HEK293 (cell line): Measurements from ENCODE around the gene RBPJ.

ENCODE experiments used
- CTCF ChIA-PET: fragments of 350-600 bp; formaldehyde crosslinking; extraction: SDS; loops from one replicate; lab custom pipeline; 2021; ENCODE audit warnings: antibody characterized with exemption; lab: Yijun Ruan, JAX
- POLR2A ChIA-PET: fragments of 300-600 bp; formaldehyde crosslinking; extraction: SDS; loops from one replicate; lab custom pipeline; 2020; ENCODE audit warnings: antibody characterized with exemption, inconsistent platforms; lab: Yijun Ruan, JAX
- H3K27ac ChIP-seq: fragments of 200-500 bp; sonication (Bioruptor generic); 2 replicates; pipeline ENCODE4 v1.5.1; 2014; ENCODE audit warnings: low read depth, low read length, control low read depth, inconsistent platforms; ENCODE audit errors: extremely low read depth
- H3K36me3 ChIP-seq, 2 experiments: fragments of 200-500 bp in 1 of 2; sonication (Bioruptor generic) in 1 of 2; 1 replicate in 1 of 2; 2 replicates in 1 of 2; pipeline ENCODE4 v1.5.1; 2014 to 2017; ENCODE audit warnings: inconsistent platforms in 2 of 2, low read length in 2 of 2; ENCODE audit not compliant: control insufficient read depth in 2 of 2, insufficient read depth in 1 of 2
- H3K4me1 ChIP-seq: fragments of 200-500 bp; sonication (Bioruptor generic); 2 replicates; pipeline ENCODE4 v1.5.1; 2014; ENCODE audit warnings: mild to moderate bottlenecking, low read length, inconsistent platforms; ENCODE audit not compliant: control insufficient read depth, insufficient read depth
- H3K4me3 ChIP-seq: 2 replicates; pipeline ENCODE4 v1.5.1; 2011; ENCODE audit warnings: low read depth, mild to moderate bottlenecking, control low read depth, low read length, moderate library complexity
- H3K9me3 ChIP-seq: fragments of 200-500 bp; sonication (Bioruptor generic); 2 replicates; pipeline ENCODE4 v1.5.1; 2014; ENCODE audit warnings: low read depth, low read length, inconsistent platforms; ENCODE audit not compliant: control insufficient read depth, insufficient read depth
- AEBP2 ChIP-seq: fragments of 450-650 bp; formaldehyde crosslinking; IDR thresholded peaks from 2 replicates; pipeline ENCODE4 v1.5.1; 2016; ENCODE audit warnings: missing biosample characterization, missing genetic modification characterization, borderline replicate concordance
- GFI1B ChIP-seq: fragments of 450-650 bp; formaldehyde crosslinking; IDR thresholded peaks from 2 replicates; pipeline ENCODE4 v1.5.1; 2016; ENCODE audit warnings: missing biosample characterization, missing genetic modification characterization
- MYNN ChIP-seq: fragments of 450-650 bp; formaldehyde crosslinking; IDR thresholded peaks from 2 replicates; pipeline ENCODE4 v1.5.1; 2016; ENCODE audit warnings: missing biosample characterization, missing genetic modification characterization, borderline replicate concordance
- MZF1 ChIP-seq: fragments of 450-650 bp; formaldehyde crosslinking; IDR thresholded peaks from 2 replicates; pipeline ENCODE4 v1.5.1; 2017; ENCODE audit warnings: missing biosample characterization, missing genetic modification characterization, borderline replicate concordance
- SCRT1 ChIP-seq: fragments of 450-650 bp; formaldehyde crosslinking; IDR thresholded peaks from 2 replicates; pipeline ENCODE4 v1.5.1; 2016; ENCODE audit warnings: missing biosample characterization, missing genetic modification characterization, borderline replicate concordance
- TCF7L2 ChIP-seq: IDR thresholded peaks from 2 replicates; pipeline ENCODE4 v1.6.1; 2011; ENCODE audit warnings: low read depth, mild to moderate bottlenecking, inconsistent platforms, low read length, moderate library complexity, borderline replicate concordance
- TRIM28 ChIP-seq: IDR thresholded peaks from 2 replicates; pipeline ENCODE4 v1.6.1; 2011; ENCODE audit warnings: low read length, control low read depth, borderline replicate concordance
- ZBTB1 ChIP-seq: fragments of 450-650 bp; formaldehyde crosslinking; IDR thresholded peaks from 2 replicates; pipeline ENCODE4 v1.5.1; 2016; ENCODE audit warnings: missing biosample characterization, missing genetic modification characterization
- ZBTB20 ChIP-seq: fragments of 450-650 bp; formaldehyde crosslinking; IDR thresholded peaks from 2 replicates; pipeline ENCODE4 v1.5.1; 2016; ENCODE audit warnings: missing biosample characterization, missing genetic modification characterization
- ZBTB7A ChIP-seq: fragments of 450-650 bp; formaldehyde crosslinking; IDR thresholded peaks from 2 replicates; pipeline ENCODE4 v1.5.1; 2016; ENCODE audit warnings: low read depth, missing biosample characterization, missing genetic modification characterization
- ZNF121 ChIP-seq: fragments of 450-650 bp; formaldehyde crosslinking; IDR thresholded peaks from 2 replicates; pipeline ENCODE4 v1.5.1; 2016; ENCODE audit warnings: missing biosample characterization, missing genetic modification characterization
- ZNF169 ChIP-seq: fragments of 450-650 bp; formaldehyde crosslinking; IDR thresholded peaks from 2 replicates; pipeline ENCODE4 v1.5.1; 2016; ENCODE audit warnings: missing biosample characterization, missing genetic modification characterization
- ZNF391 ChIP-seq: fragments of 450-650 bp; formaldehyde crosslinking; IDR thresholded peaks from 2 replicates; pipeline ENCODE4 v1.5.1; 2016; ENCODE audit warnings: low read depth, missing biosample characterization, missing genetic modification characterization, borderline replicate concordance
- ZNF473 ChIP-seq: fragments of 450-650 bp; formaldehyde crosslinking; IDR thresholded peaks from 2 replicates; pipeline ENCODE4 v1.5.1; 2017; ENCODE audit warnings: missing biosample characterization, missing genetic modification characterization
- ZNF521 ChIP-seq: fragments of 450-650 bp; formaldehyde crosslinking; IDR thresholded peaks from 2 replicates; pipeline ENCODE4 v1.5.1; 2017; ENCODE audit warnings: missing biosample characterization, mild to moderate bottlenecking, missing genetic modification characterization
- ZNF548 ChIP-seq: fragments of 450-650 bp; formaldehyde crosslinking; IDR thresholded peaks from 2 replicates; pipeline ENCODE4 v1.5.1; 2016; ENCODE audit warnings: missing biosample characterization, missing genetic modification characterization
- ZNF600 ChIP-seq: fragments of 450-650 bp; formaldehyde crosslinking; IDR thresholded peaks from 2 replicates; pipeline ENCODE4 v1.5.1; 2016; ENCODE audit warnings: missing biosample characterization, missing genetic modification characterization
- ZNF701 ChIP-seq: fragments of 450-650 bp; formaldehyde crosslinking; IDR thresholded peaks from 2 replicates; pipeline ENCODE4 v1.5.1; 2016; ENCODE audit warnings: missing biosample characterization, missing genetic modification characterization
- TF ChIP-seq, protein P1 (sequence below): fragments of 450-650 bp; formaldehyde crosslinking; IDR thresholded peaks from 2 replicates; pipeline ENCODE4 v1.5.1; 2016; ENCODE audit warnings: missing biosample characterization, missing genetic modification characterization
- TF ChIP-seq, protein P2 (sequence below): fragments of 450-650 bp; formaldehyde crosslinking; IDR thresholded peaks from 2 replicates; pipeline ENCODE4 v1.5.1; 2016; ENCODE audit warnings: missing biosample characterization, missing genetic modification characterization

Gene RBPJ

DNA sequence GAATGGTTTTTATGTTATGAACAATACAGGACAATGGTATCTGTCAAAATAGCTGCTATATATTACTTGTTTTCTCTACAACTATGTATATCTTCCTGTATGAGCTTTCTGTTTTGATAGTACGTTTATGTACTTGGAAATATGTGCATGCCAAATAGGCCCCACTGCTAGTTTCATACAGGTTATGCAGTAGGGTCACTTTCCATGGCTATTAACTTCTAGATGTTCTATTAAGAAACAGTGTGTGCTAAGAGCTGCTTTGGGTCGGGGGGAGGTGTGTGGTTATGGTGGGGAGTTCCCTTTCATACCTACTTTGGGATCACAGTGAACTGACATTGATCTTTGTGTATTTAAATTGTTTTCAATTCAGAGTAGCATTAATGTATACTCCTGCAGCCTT, 30.9 kb downstream of the RBPJ start:
- Histone ChIP-seq H3K4me3 (no peak overlapping the region), H3K27ac (no peak overlapping the region), H3K9me3 (no peaks in the 10 kb centered on the region), H3K4me1 (no peaks in the 10 kb centered on the region), H3K36me3 (no peaks in the 10 kb centered on the region)
- TF ChIP-seq AEBP2 (tag by site-specific recombination) = no peak
- TF ChIP-seq, protein P1, sequence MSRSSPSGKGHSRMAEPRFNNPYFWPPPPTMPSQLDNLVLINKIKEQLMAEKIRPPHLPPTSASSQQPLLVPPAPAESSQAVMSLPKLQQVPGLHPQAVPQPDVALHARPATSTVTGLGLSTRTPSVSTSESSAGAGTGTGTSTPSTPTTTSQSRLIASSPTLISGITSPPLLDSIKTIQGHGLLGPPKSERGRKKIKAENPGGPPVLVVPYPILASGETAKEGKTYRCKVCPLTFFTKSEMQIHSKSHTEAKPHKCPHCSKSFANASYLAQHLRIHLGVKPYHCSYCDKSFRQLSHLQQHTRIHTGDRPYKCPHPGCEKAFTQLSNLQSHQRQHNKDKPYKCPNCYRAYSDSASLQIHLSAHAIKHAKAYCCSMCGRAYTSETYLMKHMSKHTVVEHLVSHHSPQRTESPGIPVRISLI (tag by site-specific recombination) = no peak
- no peak for TF ChIP-seq ZBTB7A (tag by site-specific recombination)
- TF ChIP-seq ZBTB1 (tag by site-specific recombination) = no peak
- TF ChIP-seq SCRT1 (tag by site-specific recombination) = no peak
- TF ChIP-seq, protein P2, sequence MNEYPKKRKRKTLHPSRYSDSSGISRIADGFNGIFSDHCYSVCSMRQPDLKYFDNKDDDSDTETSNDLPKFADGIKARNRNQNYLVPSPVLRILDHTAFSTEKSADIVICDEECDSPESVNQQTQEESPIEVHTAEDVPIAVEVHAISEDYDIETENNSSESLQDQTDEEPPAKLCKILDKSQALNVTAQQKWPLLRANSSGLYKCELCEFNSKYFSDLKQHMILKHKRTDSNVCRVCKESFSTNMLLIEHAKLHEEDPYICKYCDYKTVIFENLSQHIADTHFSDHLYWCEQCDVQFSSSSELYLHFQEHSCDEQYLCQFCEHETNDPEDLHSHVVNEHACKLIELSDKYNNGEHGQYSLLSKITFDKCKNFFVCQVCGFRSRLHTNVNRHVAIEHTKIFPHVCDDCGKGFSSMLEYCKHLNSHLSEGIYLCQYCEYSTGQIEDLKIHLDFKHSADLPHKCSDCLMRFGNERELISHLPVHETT = no peak
- no peak for TF ChIP-seq ZBTB20 (tag by site-specific recombination)
- TF ChIP-seq GFI1B (tag by site-specific recombination) = no peak
- no peak for TF ChIP-seq TRIM28
- TF ChIP-seq ZNF521 (tag by site-specific recombination) = no peak
- no peak for TF ChIP-seq ZNF548 (tag by site-specific recombination)
- TF ChIP-seq TCF7L2 = no peak
- TF ChIP-seq ZNF473 = no peak
- TF ChIP-seq MYNN (tag by site-specific recombination) = no peak
- TF ChIP-seq ZNF121 = no peak
- POLR2A ChIA-PET = no interaction called here
- CTCF ChIA-PET = interaction anchor here (1.8 kb wide), 1 partner anchor 21 kb away, joined by 10 read pairs; no protein-coding TSS in a partner anchor

DNA sequence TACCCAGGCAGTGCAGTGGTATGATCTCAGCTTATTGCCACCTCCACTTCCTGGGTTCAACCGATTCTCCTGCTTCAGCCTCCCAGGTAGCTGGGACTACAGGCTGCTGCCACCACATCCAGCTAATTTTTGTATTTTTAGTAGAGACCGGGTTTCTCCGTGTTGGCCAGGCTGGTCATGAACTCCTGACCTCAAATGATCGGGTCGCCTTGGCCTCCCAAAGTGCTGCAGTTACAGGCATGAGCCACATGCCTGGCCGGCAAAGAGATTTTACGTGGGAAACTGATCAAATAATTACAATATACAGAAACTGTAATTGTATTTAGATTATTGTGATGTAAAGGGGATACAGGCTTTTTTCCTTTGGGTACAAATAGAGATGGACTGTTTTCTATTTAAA, 33.7 kb downstream of the RBPJ start:
- no peaks in the 10 kb centered on the region for H3K36me3 ChIP-seq
- H3K4me3 ChIP-seq = no peak overlapping the region
- CTCF ChIA-PET = no interaction called here
- POLR2A ChIA-PET = no interaction called here
- TF ChIP-seq ZBTB7A (tag by site-specific recombination) (no peak), ZNF391 (tag by site-specific recombination) (no peak), ZNF169 (tag by site-specific recombination) (no peak)
- H3K4me1 ChIP-seq = no peaks in the 10 kb centered on the region
- no peaks in the 10 kb centered on the region for H3K9me3 ChIP-seq
- H3K27ac ChIP-seq = no peak overlapping the region

DNA sequence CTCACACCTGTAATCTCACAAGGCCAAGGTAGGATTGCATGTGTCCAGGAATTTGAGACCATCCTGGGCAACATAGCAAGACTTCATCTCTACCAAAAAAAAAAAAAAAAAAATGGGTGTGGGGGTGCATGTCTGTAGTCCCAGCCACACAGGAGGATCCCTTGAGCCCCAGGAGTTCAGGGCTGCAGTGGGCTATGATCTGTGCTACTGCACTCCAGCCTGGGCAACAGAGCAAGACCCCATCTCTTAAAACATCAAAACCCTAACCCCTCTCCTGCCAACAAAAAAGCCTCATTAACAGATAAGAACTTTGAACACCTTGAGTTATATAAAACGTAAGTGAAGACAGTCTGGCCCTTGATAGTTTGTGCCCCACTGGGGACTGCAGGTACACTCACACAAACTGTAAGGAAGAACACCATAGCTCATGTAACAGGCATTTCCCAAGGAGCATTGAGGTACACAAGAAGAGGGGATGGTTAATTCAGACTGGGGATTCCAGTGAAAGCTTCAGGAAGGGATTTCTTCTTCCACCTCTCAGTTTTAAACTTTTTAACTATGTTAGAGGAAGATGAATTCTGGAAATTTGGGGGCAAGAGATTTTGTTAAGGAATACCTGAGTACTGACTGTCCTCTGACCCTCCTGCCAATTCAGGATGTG, 34.7 kb downstream of the RBPJ start:
- no peak overlapping the region for H3K4me3 ChIP-seq
- H3K27ac ChIP-seq = no peak overlapping the region
- ChIA-PET CTCF (interaction anchor here (0.6 to 1.5 kb wide), 3 partner anchors 13 to 654 kb away, joined by 3 to 8 read pairs (median 3); no protein-coding TSS in a partner anchor), POLR2A (no interaction called here)
- TF ChIP-seq ZNF701 (no peak), ZBTB20 (tag by site-specific recombination) (no peak), ZNF600 (tag by site-specific recombination) (no peak), MZF1 (tag by site-specific recombination) (peak; percentile 91; the same call in 1 of the 2 replicates), ZNF121 (peak; percentile 59; the same call in 1 of the 2 replicates)
- no peaks in the 10 kb centered on the region for H3K36me3 ChIP-seq
- 0 out of 2 replicates have a peak, but pooled peaks cover 2% of the 10 kb centered on the region for H3K4me1 ChIP-seq
- no peaks in the 10 kb centered on the region for H3K9me3 ChIP-seq
